Loucy (cell line): Measurements from ENCODE around the gene PGP.

Experiments used
- H2AFZ ChIP-seq: fragments of 200-600 bp; sonication (generic); 2 replicates; pipeline ENCODE4 v1.6.0; 2016; ENCODE audit warnings: antibody characterized with exemption, mild to moderate bottlenecking, low read length, moderate library complexity
- H3F3A ChIP-seq: fragments of 200-600 bp; 2 replicates; pipeline ENCODE4 v1.6.0; 2016; ENCODE audit warnings: antibody characterized with exemption, low read depth, mild to moderate bottlenecking
- H3K27me3 ChIP-seq: fragments of 200-600 bp; sonication (generic); 2 replicates; pipeline ENCODE4 v1.6.1; 2014; ENCODE audit warnings: low read length, mild to moderate bottlenecking; ENCODE audit not compliant: insufficient read depth, poor library complexity, severe bottlenecking
- H3K36me3 ChIP-seq: fragments of 200-600 bp; sonication (generic); 2 replicates; pipeline ENCODE4 v1.6.1; 2016; ENCODE audit warnings: low read length; ENCODE audit not compliant: insufficient read depth
- H3K4me1 ChIP-seq: fragments of 200-600 bp; sonication (generic); 2 replicates; pipeline ENCODE4 v1.5.1; 2014; ENCODE audit warnings: low read length, mild to moderate bottlenecking; ENCODE audit not compliant: insufficient read depth, poor library complexity, severe bottlenecking
- H3K4me2 ChIP-seq: fragments of 200-600 bp; sonication (generic); 2 replicates; pipeline ENCODE4 v1.6.0; 2014; ENCODE audit warnings: antibody characterized with exemption, low read length, low read depth, mild to moderate bottlenecking; ENCODE audit not compliant: poor library complexity, severe bottlenecking
- H3K4me3 ChIP-seq: fragments of 200-600 bp; sonication (generic); 2 replicates; pipeline ENCODE4 v1.5.1; 2014; ENCODE audit warnings: low read length, mild to moderate bottlenecking, mixed read lengths; ENCODE audit not compliant: poor library complexity, severe bottlenecking
- H3K79me2 ChIP-seq: fragments of 200-600 bp; sonication (generic); 2 replicates; pipeline ENCODE4 v1.6.1; 2014; ENCODE audit warnings: low read length; ENCODE audit not compliant: insufficient read depth
- H3K9ac ChIP-seq: fragments of 200-600 bp; sonication (generic); 2 replicates; pipeline ENCODE4 v1.6.0; 2014; ENCODE audit warnings: mild to moderate bottlenecking, low read depth, low read length, moderate library complexity; ENCODE audit not compliant: poor library complexity, severe bottlenecking
- H3K9me2 ChIP-seq: fragments of 200-600 bp; sonication (generic); replicated peaks from 2 replicates; pipeline ENCODE4 v1.6.1; 2016; ENCODE audit warnings: low read depth, low read length, mixed read lengths
- H3K9me3 ChIP-seq: fragments of 200-600 bp; sonication (generic); 2 replicates; pipeline ENCODE4 v1.6.1; 2014; ENCODE audit warnings: mild to moderate bottlenecking, antibody characterized with exemption, low read length, low read depth; ENCODE audit not compliant: insufficient read depth
- H4K20me1 ChIP-seq: fragments of 200-600 bp; sonication (generic); 2 replicates; pipeline ENCODE4 v1.6.0; 2014; ENCODE audit warnings: antibody characterized with exemption, low read length, mild to moderate bottlenecking; ENCODE audit not compliant: insufficient read depth, poor library complexity, severe bottlenecking
- CTCF ChIP-seq: fragments of 200-600 bp; sonication (generic); conservative IDR thresholded peaks from 2 replicates; pipeline ENCODE4 v1.5.1; 2014; ENCODE audit warnings: mild to moderate bottlenecking, antibody characterized with exemption, low read length
- EZH2phosphoT487 ChIP-seq: fragments of 200-600 bp; IDR thresholded peaks from 2 replicates; pipeline ENCODE4 v1.6.1; 2018; ENCODE audit warnings: antibody characterized with exemption, mild to moderate bottlenecking, moderate library complexity, borderline replicate concordance

PGP gene

GRCh38 chr16:2195322-2196161, 19.1 kb downstream of the PGP start:
- Histone ChIP-seq H2AFZ (no peak overlapping the region), H3K9me3 (no peaks in the 10 kb centered on the region), H3K4me3 (peak overlapping the region; percentile 44), H3K27me3 (no peaks in the 10 kb centered on the region), H3K9me2 (no peaks in the 10 kb centered on the region), H3K79me2 (no peaks in the 10 kb centered on the region), H4K20me1 (no peaks in the 10 kb centered on the region), H3F3A (no peaks in the 10 kb centered on the region), H3K4me2 (peak overlapping the region; percentile 54), H3K9ac (no peak overlapping the region), H3K36me3 (no peaks in the 10 kb centered on the region), H3K4me1 (no peaks in the 10 kb centered on the region)
- TF ChIP-seq EZH2phosphoT487: no peak
- TF ChIP-seq CTCF: no peak

- Histone ChIP-seq H3K9ac (no peak overlapping the region), H3K79me2 (no peaks in the 10 kb centered on the region), H4K20me1 (no peaks in the 10 kb centered on the region), H3K27me3 (no peaks in the 10 kb centered on the region), H3K36me3 (no peaks in the 10 kb centered on the region), H3K9me3 (no peaks in the 10 kb centered on the region), H3K4me1 (no peaks in the 10 kb centered on the region), H3K4me2 (no peak overlapping the region), H3F3A (no peaks in the 10 kb centered on the region), H3K4me3 (no peak overlapping the region), H2AFZ (no peak overlapping the region), H3K9me2 (no peaks in the 10 kb centered on the region)
- TF ChIP-seq EZH2phosphoT487 (no peak), CTCF (peak; percentile 48)
Measured at GRCh38 chr16:2194852-2195321, 19.8 kb downstream of the PGP start.

GRCh38 chr16:2194166-2194834, 20.3 kb downstream of the PGP start:
- H3K9me2 ChIP-seq: no peaks in the 10 kb centered on the region
- H2AFZ ChIP-seq: no peak overlapping the region
- no peaks in the 10 kb centered on the region for H3K9me3 ChIP-seq
- no peaks in the 10 kb centered on the region for H3K4me1 ChIP-seq
- no peak for TF ChIP-seq CTCF
- TF ChIP-seq EZH2phosphoT487: no peak
- no peaks in the 10 kb centered on the region for H3F3A ChIP-seq
- H3K36me3 ChIP-seq: no peaks in the 10 kb centered on the region
- H3K4me2 ChIP-seq: no peak overlapping the region
- no peaks in the 10 kb centered on the region for H3K79me2 ChIP-seq
- H3K27me3 ChIP-seq: no peaks in the 10 kb centered on the region
- no peak overlapping the region for H3K4me3 ChIP-seq
- H4K20me1 ChIP-seq: no peaks in the 10 kb centered on the region
- H3K9ac ChIP-seq: no peak overlapping the region
